Liver (tissue), 3 donors: ENCODE results near the gene FAM117A.

Experiments used
- FOXA1 ChIP-seq: IDR thresholded peaks from 2 replicates; pipeline ENCODE4 v1.6.1; 2016; ENCODE audit warnings: antibody characterized with exemption
- GABPA ChIP-seq, 2 donors: IDR thresholded peaks in 1 of 2; conservative IDR thresholded peaks in 1 of 2; 2 replicates each; pipeline ENCODE4 v1.6.1; 2016; ENCODE audit warnings: antibody characterized with exemption in 2 of 2, mild to moderate bottlenecking in 1 of 2, moderate library complexity in 1 of 2
- HNF4A ChIP-seq, 2 donors: conservative IDR thresholded peaks; 2 replicates each; pipeline ENCODE4 v1.6.1; 2016; ENCODE audit warnings: antibody characterized with exemption in 2 of 2, mild to moderate bottlenecking in 2 of 2
- JUND ChIP-seq, 2 donors: IDR thresholded peaks; 2 replicates each; pipeline ENCODE4 v1.6.1; 2016; ENCODE audit warnings: antibody characterized with exemption in 2 of 2
- NR2F2 ChIP-seq: IDR thresholded peaks from 2 replicates; pipeline ENCODE4 v1.6.1; 2016; ENCODE audit warnings: antibody characterized with exemption
- REST ChIP-seq: IDR thresholded peaks from 2 replicates; pipeline ENCODE4 v1.6.1; 2016; ENCODE audit warnings: antibody characterized with exemption, mild to moderate bottlenecking
- YY1 ChIP-seq: IDR thresholded peaks from 2 replicates; pipeline ENCODE4 v1.6.1; 2016; ENCODE audit warnings: antibody characterized with exemption, mild to moderate bottlenecking
- TF ChIP-seq, protein P1 (sequence below): fragments of 150-350 bp; IDR thresholded peaks from 2 replicates; pipeline ENCODE4 v1.5.1; 2017; ENCODE audit warnings: improper control_type of control experiment, low read depth, low read length; ENCODE audit not compliant: missing input control
- TF ChIP-seq, protein P2 (sequence below): IDR thresholded peaks from 2 replicates; pipeline ENCODE4 v1.6.1; 2016; ENCODE audit warnings: antibody characterized with exemption
- donor health status: healthy.
- donor health status: healthy.

DNA sequence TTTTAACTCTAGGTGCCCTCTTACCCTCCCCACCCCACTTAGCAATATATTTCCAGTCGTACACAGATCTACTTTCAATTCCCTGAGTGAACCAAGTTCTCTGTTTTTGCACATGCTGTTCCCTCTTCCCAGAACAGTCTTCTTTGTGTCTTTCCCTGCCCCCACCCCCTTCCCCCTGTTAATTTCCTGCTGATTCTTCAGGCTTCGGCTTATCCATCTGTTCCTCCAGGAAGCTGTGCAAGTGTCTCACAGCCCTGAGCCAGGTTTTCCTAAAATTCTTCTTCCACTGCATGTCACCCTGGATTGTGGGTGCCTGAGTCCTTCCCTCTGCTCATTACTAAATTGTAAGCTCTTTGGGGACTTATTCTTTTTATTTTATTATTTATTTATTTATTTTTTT is 73.7 kb downstream of the FAM117A start:
- TF ChIP-seq, protein P1, sequence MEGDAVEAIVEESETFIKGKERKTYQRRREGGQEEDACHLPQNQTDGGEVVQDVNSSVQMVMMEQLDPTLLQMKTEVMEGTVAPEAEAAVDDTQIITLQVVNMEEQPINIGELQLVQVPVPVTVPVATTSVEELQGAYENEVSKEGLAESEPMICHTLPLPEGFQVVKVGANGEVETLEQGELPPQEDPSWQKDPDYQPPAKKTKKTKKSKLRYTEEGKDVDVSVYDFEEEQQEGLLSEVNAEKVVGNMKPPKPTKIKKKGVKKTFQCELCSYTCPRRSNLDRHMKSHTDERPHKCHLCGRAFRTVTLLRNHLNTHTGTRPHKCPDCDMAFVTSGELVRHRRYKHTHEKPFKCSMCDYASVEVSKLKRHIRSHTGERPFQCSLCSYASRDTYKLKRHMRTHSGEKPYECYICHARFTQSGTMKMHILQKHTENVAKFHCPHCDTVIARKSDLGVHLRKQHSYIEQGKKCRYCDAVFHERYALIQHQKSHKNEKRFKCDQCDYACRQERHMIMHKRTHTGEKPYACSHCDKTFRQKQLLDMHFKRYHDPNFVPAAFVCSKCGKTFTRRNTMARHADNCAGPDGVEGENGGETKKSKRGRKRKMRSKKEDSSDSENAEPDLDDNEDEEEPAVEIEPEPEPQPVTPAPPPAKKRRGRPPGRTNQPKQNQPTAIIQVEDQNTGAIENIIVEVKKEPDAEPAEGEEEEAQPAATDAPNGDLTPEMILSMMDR = no peak
- TF ChIP-seq FOXA1 (no peak), YY1 (no peak), REST (no peak), NR2F2 (no peak), HNF4A (conservative IDR thresholded peaks at IDR 0.05) (no peak), GABPA (IDR thresholded peaks at IDR 0.05 in 1 of 2, conservative IDR thresholded peaks at IDR 0.05 in 1 of 2) (no peak), JUND (IDR thresholded peaks at IDR 0.05) (no peak)
- TF ChIP-seq, protein P2, sequence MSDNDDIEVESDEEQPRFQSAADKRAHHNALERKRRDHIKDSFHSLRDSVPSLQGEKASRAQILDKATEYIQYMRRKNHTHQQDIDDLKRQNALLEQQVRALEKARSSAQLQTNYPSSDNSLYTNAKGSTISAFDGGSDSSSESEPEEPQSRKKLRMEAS = no peak
